Activated T-cell treated with anti-CD3 and anti-CD28 coated beads, Interleukin-2, amount 50 U/mL, for 4 hours (primary cell): ENCODE results near the gene CENPQ. TPM values are rescaled to one million over a fixed set of nuclear protein-coding genes. Genes with fewer than 3 reads are reported as not detected.
"Not testable (repeated sequence)": the region's sequence is repeated elsewhere in the genome, so short reads cannot be mapped to it uniquely, and the experiment has no call there.

ENCODE experiments used
- ATAC-seq, 2 donors: fragments of 200-7000 bp; cut with Tn5 transposase; one replicate each; pipeline ENCODE4 v1.10.0; 2021
- DNase-seq: peaks from one replicate; pipeline ENCODE4 v3.0.0-alpha.2; 2020
- H3K27me3 Mint-ChIP-seq: one replicate; pipeline ENCODE4 v1.8.0; 2021; ENCODE audit warnings: low read depth, mixed read lengths
- H3K36me3 Mint-ChIP-seq: one replicate; pipeline ENCODE4 v1.8.0; 2022; ENCODE audit warnings: mixed read lengths; ENCODE audit not compliant: insufficient read depth
- H3K4me1 Mint-ChIP-seq: one replicate; pipeline ENCODE4 v1.8.0; 2021; ENCODE audit warnings: low read depth, mixed read lengths
- H3K4me3 Mint-ChIP-seq: one replicate; pipeline ENCODE4 v1.8.0; 2021; ENCODE audit warnings: mild to moderate bottlenecking, moderate library complexity, mixed read lengths
- H3K9me3 Mint-ChIP-seq: one replicate; pipeline ENCODE4 v1.8.0; 2021; ENCODE audit warnings: mixed read lengths
- total RNA-seq, 3 donors: library from RNA; stranded (reverse); gene quantifications; one replicate each; pipeline ENCODE4 v1.2.1, GENCODE V29; 2021

CENPQ gene
- total RNA-seq, 3 donors from 2014 or later = 10.2 to 14.8 (median 12.4) TPM

DNA sequence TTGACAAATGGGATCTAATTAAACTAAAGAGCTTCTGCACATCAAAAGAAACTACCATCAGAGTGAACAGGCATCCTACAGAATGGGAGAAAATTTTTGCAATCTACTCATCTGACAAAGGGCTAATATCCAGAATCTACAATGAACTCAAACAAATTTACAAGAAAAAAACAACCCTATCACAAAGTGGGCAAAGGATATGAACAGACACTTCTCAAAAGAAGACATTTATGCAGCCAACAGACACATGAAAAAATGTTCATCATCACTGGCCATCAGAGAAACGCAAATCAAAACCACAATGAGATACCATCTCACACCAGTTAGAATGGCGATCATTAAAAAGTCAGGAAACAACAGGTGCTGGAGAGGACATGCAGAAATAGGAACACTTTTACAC lies 13.4 kb downstream of the CENPQ start:
- not testable (repeated sequence) for H3K9me3 Mint-ChIP-seq, DNase-seq, H3K4me1 Mint-ChIP-seq, ATAC-seq, H3K4me3 Mint-ChIP-seq, H3K27me3 Mint-ChIP-seq
- H3K36me3 Mint-ChIP-seq = peaks cover 35% of the 10 kb centered on the region

DNA sequence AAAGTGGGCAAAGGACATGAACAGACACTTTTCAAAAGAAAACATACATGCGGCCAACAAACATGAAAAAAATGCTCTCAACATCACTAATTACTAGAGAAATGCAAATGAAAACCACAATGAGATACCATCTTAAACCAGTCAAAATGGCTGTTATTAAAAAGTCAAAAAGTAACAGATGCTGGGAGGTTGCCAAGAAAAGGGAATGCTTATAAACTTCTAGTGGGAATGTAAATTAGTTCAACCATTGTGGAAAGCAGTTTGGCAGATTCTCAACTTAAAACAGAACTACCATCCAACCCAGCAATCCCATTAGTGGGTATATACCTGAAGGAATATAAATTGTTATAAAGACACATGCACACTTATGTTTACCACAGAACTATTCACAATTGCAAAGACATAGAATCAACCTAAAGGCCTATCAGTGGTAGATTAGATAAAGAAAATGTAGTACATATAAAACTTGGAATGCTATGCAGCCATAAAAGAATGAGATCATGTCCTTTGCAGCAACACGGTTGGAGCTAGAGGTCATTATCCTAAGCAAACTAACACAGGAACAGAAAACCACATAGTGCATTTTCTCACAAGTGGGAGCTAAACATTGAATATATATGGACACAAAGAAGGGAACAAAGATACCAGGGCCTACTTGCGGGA lies 16.3 kb downstream of the CENPQ start:
- DNase-seq (no peak), ATAC-seq (no peak)
- no peaks in the 10 kb centered on the region for H3K4me1 Mint-ChIP-seq
- H3K27me3 Mint-ChIP-seq = no peaks in the 10 kb centered on the region
- peaks cover 21% of the 10 kb centered on the region for H3K36me3 Mint-ChIP-seq
- no peak overlapping the region for H3K4me3 Mint-ChIP-seq
- no peaks in the 10 kb centered on the region for H3K9me3 Mint-ChIP-seq

DNA sequence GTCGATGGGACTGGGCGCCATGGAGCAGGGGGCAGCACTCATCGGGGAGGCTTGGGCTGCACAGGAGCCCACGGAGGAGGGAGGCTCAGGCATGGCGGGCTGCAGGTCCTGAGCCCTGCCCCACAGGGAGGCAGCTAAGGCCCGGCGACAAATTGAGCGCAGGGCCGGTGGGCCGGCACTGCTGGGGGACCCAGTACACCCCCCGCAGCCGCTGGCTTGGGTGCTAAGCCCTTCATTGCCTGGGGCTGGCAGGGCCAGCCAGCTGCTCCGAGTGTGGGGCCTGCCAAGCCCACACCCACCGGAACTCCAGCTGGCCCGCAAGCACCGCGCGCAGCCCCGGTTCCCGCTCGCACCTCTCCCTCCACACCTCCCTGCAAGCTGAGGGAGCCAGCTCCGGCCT lies 18.7 kb downstream of the CENPQ start:
- H3K4me3 Mint-ChIP-seq, DNase-seq, ATAC-seq, H3K27me3 Mint-ChIP-seq, H3K4me1 Mint-ChIP-seq, H3K9me3 Mint-ChIP-seq: not testable (repeated sequence)
- H3K36me3 Mint-ChIP-seq = peaks cover 17% of the 10 kb centered on the region

DNA sequence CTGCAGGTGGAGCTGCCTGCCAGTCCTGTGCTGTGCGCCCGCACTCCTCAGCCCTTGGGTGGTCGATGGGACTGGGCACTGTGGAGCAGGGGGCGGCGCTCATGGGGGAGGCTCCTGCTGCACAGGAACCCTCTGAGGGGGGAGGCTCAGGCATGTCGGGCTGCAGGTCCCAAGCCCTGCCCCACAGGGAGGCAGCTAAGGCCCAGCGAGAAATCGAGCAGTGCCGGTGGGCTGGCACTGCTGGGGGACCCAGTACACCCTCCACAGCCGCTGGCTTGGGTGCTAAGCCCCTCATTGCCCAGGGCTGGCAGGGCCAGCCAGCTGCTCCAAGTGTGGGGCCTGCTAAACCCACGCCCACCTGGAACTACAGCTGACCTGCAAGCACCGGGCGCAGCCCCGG lies 20.2 kb downstream of the CENPQ start:
- H3K36me3 Mint-ChIP-seq = peaks cover 18% of the 10 kb centered on the region
- not testable (repeated sequence) for H3K4me1 Mint-ChIP-seq, DNase-seq, H3K9me3 Mint-ChIP-seq, ATAC-seq, H3K4me3 Mint-ChIP-seq, H3K27me3 Mint-ChIP-seq

DNA sequence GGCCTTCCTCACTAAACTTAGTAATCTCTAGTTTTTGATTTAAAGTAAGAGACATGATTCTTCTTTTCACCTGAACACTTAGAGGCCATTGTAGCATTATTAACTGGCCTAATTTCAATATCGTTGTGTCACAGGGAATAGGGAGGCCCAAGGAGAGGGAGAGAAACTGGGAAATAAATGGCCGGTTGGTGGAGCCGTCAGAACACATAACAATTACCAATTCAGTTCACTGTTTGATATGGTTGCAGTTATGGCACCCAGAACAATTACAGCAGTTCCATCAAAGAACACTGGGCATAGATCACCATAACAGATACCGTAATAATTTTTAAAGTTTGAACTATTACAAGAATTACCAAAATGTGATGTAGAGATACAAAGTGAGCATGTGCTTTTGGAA lies 27.5 kb downstream of the CENPQ start:
- DNase-seq (no peak), ATAC-seq (no peak)
- H3K36me3 Mint-ChIP-seq = peaks cover 32% of the 10 kb centered on the region
- H3K9me3 Mint-ChIP-seq = no peaks in the 10 kb centered on the region
- H3K4me1 Mint-ChIP-seq = no peaks in the 10 kb centered on the region
- H3K27me3 Mint-ChIP-seq = no peaks in the 10 kb centered on the region
- H3K4me3 Mint-ChIP-seq = no peak overlapping the region

DNA sequence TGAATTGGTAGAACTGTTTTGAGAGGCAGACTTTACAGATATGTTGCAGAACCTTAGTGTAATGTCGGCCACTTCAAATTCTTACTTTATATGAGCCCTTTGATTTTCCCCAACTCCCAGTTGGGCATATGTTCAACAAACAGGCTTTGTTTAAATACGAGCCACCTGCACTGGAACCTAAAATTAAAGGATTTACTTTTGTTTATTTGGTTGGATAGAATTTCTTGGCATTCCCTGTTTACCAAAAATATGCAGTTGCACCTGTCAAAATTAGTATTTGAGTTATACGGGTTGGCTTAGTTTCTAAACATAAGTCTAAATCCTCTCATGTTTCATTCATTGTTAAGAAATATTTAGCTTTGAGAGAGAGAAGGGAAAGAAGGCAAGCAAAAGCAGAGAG lies 34.1 kb downstream of the CENPQ start:
- peaks cover 2% of the 10 kb centered on the region for H3K27me3 Mint-ChIP-seq
- ATAC-seq = no peak

DNA sequence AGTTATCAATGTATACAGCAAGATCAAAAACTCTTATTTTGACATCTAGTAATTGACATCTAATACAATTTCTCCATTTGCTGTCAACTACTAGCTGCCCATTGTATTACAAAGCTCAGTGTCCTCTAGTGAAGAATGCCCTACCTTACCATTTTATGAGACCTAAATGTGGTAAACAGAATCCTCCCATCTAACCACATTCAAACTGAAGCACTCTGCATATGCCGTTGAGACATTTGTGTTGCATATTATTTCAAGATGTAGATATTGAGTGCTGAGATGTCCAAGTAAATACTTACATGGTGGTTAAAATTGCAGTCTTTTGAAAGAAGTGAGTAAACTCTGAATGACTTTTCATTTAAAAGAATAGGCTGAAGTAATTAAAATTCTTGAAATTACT lies 36.0 kb downstream of the CENPQ start:
- Mint-ChIP-seq H3K4me3 (no peak overlapping the region), H3K4me1 (no peaks in the 10 kb centered on the region), H3K36me3 (peaks cover 4% of the 10 kb centered on the region), H3K9me3 (no peaks in the 10 kb centered on the region), H3K27me3 (peaks cover 4% of the 10 kb centered on the region)
- no peak for ATAC-seq
- DNase-seq = no peak

More for the DNA sequence above, 34.1 kb downstream of the CENPQ start:
- Mint-ChIP-seq H3K4me3 (no peak overlapping the region), H3K4me1 (no peaks in the 10 kb centered on the region), H3K9me3 (no peaks in the 10 kb centered on the region), H3K36me3 (peaks cover 10% of the 10 kb centered on the region)
- DNase-seq = no peak

DNA sequence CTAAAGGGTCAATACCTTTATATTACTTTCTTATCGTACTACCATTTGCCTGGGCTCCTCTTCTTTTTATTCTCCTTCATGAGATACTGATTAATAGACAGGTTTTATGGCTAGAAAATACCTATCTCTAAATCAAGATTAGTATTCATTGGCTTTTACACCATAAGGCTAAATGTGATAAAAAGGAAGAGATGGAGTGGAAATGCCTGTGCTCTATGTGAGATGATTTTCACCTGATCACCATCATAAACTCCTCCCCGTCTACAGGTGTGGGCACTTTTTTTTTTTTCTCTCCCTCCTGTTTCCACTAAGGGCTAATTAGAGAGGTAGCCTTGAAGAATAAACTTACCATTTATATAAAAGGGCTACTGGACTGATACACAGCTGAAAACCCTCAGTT lies 36.5 kb downstream of the CENPQ start, which contains the start of gene GLYATL3:
Gene GLYATL3 (plus strand): TSS at position 301 of the 400 bp plus-strand sequence. CDS start 12,068 bp downstream, outside the sequence.
- Mint-ChIP-seq H3K4me3 (no peak within 1 kb of the TSS), H3K27me3 (peaks cover 4% of the 10 kb centered on the region), H3K36me3 (peaks cover 3% of the 10 kb centered on the region), H3K4me1 (no peaks in the 10 kb centered on the region), H3K9me3 (no peaks in the 10 kb centered on the region)
- ATAC-seq (no peak), DNase-seq (no peak)

DNA sequence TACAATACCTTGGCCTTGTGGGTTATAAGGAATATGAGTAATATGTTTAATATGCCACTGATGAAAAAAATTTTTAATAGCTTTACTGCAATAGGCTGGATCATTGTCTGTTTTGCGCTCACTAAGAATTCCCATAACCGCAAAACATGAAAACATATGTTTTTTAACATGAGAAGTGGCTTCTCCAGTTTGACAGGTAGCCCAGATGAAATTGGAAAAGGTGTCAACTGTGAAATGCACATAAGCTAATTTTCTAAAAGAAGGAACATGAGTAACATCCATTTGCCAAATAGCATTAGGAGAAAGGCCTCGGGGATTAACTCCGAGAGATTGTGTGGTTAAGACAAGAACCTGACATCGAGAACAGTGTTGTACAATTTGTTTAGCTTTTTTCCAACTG lies 41.5 kb downstream of the CENPQ start:
- Mint-ChIP-seq H3K4me1 (no peaks in the 10 kb centered on the region), H3K27me3 (peaks cover 13% of the 10 kb centered on the region), H3K36me3 (no peaks in the 10 kb centered on the region), H3K9me3 (no peaks in the 10 kb centered on the region), H3K4me3 (no peak overlapping the region)
- DNase-seq (no peak), ATAC-seq (no peak)

DNA sequence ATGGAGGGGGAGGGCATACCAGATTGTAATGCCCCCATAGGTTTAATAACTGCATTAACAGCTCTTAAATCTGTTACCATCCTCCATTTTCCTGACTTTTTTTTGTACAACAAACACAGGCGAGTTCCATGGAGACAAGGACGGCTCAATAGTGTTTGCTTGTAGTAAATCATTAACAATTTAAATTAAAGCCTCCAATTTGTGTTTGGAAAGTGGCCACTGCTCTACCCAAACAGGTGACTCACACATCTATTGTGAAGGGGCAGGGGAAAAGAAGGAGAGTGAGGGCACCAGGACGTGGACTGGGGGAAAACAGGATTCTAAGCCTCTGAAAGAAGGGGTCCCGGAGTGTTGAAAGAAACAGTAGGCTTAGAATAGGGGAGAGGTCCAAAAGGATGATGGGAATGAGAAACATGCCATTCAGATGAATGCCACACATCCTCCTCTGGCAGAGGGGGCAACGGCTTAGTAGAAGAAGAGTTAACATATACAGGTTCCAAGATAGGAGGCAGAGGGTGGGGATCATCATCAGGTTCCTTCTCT lies 43.5 kb downstream of the CENPQ start:
- ATAC-seq (no peak), DNase-seq (no peak)
- peaks cover 11% of the 10 kb centered on the region for H3K27me3 Mint-ChIP-seq
- no peaks in the 10 kb centered on the region for H3K4me1 Mint-ChIP-seq
- H3K36me3 Mint-ChIP-seq = no peaks in the 10 kb centered on the region
- H3K4me3 Mint-ChIP-seq = no peak overlapping the region
- no peaks in the 10 kb centered on the region for H3K9me3 Mint-ChIP-seq

DNA sequence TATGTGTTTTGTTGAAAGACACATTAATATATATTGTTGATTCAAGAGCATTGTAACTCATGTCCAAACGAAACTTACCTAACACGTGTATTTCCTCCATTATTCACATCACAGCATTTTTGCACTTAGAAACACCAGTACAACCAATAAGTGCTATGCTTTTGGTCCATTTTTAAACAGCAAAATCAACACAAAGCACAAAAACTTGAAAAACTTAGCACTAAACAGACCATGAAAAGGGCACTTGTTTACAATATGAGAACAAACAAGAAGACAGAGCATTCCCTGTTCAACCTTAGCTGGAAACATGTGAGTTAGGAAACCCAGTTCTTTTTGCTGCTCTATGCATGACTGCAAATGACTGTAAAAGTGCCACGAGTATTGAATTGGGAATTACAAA lies 46.2 kb downstream of the CENPQ start:
- H3K27me3 Mint-ChIP-seq = peaks cover 11% of the 10 kb centered on the region
- DNase-seq (no peak), ATAC-seq (no peak)
- no peak overlapping the region for H3K4me3 Mint-ChIP-seq
- no peaks in the 10 kb centered on the region for H3K36me3 Mint-ChIP-seq
- H3K4me1 Mint-ChIP-seq = no peaks in the 10 kb centered on the region
- no peaks in the 10 kb centered on the region for H3K9me3 Mint-ChIP-seq

DNA sequence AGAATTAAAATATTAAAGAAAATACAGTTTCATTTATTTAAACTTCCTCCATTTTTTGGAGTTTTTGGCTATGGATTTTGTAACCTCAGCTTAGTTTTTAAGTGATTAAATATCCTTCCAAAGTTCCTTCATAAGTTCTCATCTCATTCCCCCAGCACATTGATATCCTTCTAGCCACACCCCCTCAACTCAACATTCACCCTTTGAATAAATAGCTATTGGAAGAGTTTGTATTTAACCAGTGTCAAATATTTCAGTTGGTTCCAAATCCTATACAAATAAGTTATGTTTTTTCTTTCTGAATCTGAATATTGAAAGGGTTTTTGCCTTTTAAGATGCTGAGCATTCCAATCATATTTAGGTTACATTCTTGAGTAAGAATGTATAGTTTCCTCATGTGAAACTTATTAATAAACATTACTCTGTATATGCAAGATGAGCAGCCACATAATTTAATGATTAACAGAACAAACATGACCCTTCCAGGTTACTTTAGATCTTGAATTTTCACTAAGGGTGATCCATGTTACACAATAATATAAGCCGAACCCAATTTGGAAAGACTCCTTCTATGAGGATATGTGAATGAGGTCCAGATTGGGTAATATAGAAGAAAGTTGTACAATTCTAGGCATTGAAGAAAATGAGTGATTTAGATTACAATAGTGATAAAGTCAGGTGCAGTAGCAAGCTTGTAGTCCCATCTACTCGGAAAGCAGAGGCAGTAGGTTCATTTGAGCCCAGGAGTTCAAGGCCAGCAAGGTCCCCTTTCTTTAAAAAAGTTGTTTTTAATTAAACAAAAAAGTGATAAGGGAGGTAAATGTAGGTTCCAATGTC lies 50.2 kb downstream of the CENPQ start:
- peaks cover 11% of the 10 kb centered on the region for H3K27me3 Mint-ChIP-seq
- no peaks in the 10 kb centered on the region for H3K36me3 Mint-ChIP-seq
- no peak overlapping the region for H3K4me3 Mint-ChIP-seq
- no peaks in the 10 kb centered on the region for H3K9me3 Mint-ChIP-seq
- ATAC-seq (no peak), DNase-seq (no peak)
- no peaks in the 10 kb centered on the region for H3K4me1 Mint-ChIP-seq

DNA sequence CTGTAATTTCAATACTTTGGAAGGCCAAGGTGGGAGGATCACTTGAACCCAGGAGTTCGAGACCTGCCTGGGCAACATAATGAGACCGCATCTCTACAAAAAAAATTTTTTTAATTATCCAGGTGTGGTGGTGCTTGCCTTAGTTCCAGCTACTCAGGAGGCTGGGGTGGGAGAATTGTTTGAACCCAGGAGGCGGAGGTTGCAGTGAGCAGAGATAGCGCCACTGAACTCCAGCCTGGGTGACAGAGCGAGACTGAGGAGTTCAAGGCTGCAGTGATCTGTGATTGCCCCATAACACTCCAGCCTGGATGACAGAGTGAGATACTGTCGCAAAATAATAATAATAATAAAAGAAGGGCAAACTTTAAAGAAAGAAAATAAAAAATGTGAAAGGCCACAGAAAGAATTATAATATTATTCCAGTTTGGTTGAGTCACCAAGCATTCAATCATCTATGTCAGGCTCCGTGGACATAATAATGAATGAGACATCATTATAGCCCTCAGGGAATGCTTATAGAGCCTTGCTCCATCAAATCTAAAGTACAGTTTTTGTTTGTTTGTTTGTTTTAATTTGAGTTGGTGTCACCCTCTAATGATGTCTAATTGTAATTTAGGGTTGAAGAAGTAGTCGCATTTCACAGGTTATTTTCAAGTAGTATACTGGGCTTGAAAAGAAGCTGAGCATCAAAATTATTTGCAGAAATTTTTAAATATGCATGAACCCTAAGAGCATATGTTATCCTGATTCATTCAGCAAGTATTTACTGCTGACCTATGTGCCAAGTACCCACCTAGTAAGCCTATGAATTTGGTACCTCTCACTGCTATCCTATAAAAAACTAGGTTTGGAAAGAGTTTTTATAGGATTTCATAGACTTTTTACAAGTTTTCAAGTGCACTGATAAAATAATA lies 51.7 kb downstream of the CENPQ start:
- ATAC-seq = no peak
- Mint-ChIP-seq H3K9me3 (no peaks in the 10 kb centered on the region), H3K36me3 (no peaks in the 10 kb centered on the region), H3K4me1 (no peaks in the 10 kb centered on the region), H3K4me3 (no peak overlapping the region), H3K27me3 (peaks cover 5% of the 10 kb centered on the region)
- DNase-seq = no peak
